HepG2 (cell line): Measurements from ENCODE around the gene KRT12. TPM values are rescaled to one million over a fixed set of nuclear protein-coding genes. Genes with fewer than 3 reads are reported as not detected.

Experiments used
- HMGXB4 ChIP-seq, 2 experiments: sonication (generic) in 1 of 2; formaldehyde crosslinking in 1 of 2; IDR thresholded peaks; 2 replicates each; pipeline versions ENCODE4 v1.4.0 to v1.6.1; 2018 to 2020; ENCODE audit warnings: missing genetic modification reagents in 2 of 2, borderline replicate concordance in 1 of 2, low read depth in 1 of 2, mild to moderate bottlenecking in 1 of 2, missing biosample characterization in 1 of 2
- MBNL3 ChIP-seq: fragments of 250-450 bp; sonication (Bioruptor Pico); conservative IDR thresholded peaks from 2 replicates; pipeline ENCODE4 v1.8.0; 2022; ENCODE audit warnings: mild to moderate bottlenecking, inconsistent platforms
- POLR2AphosphoS5 ChIP-seq: IDR thresholded peaks from 2 replicates; pipeline ENCODE4 v1.6.1; 2012; ENCODE audit warnings: low read depth, low read length
- PRDM10 ChIP-seq: sonication (generic); formaldehyde crosslinking; IDR thresholded peaks from 2 replicates; pipeline ENCODE4 v1.4.0; 2020; ENCODE audit warnings: low read depth, missing genetic modification reagents
- SP2 ChIP-seq: sonication (generic); formaldehyde crosslinking; IDR thresholded peaks from 2 replicates; pipeline ENCODE4 v1.5.1; 2020; ENCODE audit warnings: mild to moderate bottlenecking, missing genetic modification reagents
- ZBED4 ChIP-seq: sonication (generic); formaldehyde crosslinking; IDR thresholded peaks from 2 replicates; pipeline ENCODE4 v1.4.0; 2020; ENCODE audit warnings: missing genetic modification reagents, borderline replicate concordance
- ZBTB4 ChIP-seq: sonication (generic); formaldehyde crosslinking; IDR thresholded peaks from 2 replicates; pipeline ENCODE4 v1.4.0; 2020; ENCODE audit warnings: missing genetic modification reagents, mild to moderate bottlenecking, borderline replicate concordance
- ZFP41 ChIP-seq: sonication (generic); formaldehyde crosslinking; IDR thresholded peaks from 2 replicates; pipeline ENCODE4 v1.4.0; 2020; ENCODE audit warnings: mild to moderate bottlenecking, missing genetic modification reagents, borderline replicate concordance
- ZNF446 ChIP-seq: sonication (generic); formaldehyde crosslinking; IDR thresholded peaks from 2 replicates; pipeline ENCODE4 v1.5.0; 2020; ENCODE audit warnings: mild to moderate bottlenecking, missing genetic modification reagents
- ZNF605 ChIP-seq: sonication (generic); formaldehyde crosslinking; IDR thresholded peaks from 2 replicates; pipeline ENCODE4 v1.8.0; 2022; ENCODE audit warnings: mild to moderate bottlenecking, missing genetic modification reagents
- ZNF800 ChIP-seq: sonication (generic); formaldehyde crosslinking; IDR thresholded peaks from 2 replicates; pipeline ENCODE4 v1.4.0; 2020; ENCODE audit warnings: missing genetic modification reagents
- polyA plus RNA-seq, 8 experiments: library from polyadenylated mRNA; depleted of rRNA in 3 of 8; stranded (reverse) in 7 of 8; unstranded in 1 of 8; fragments of >200 nt; fragmentation: Illumina TruSeq in 4 of 8; extraction: Trizol in 4 of 8; gene quantifications; 2 replicates each; pipeline versions ENCODE4 v1.2.1 to v1.2.3, GENCODE V29; 2011 to 2016; ENCODE audit warnings: low read depth in 4 of 8, missing spikeins in 1 of 8, mixed read lengths in 1 of 8; ENCODE audit not compliant: insufficient read depth in 1 of 8
- total RNA-seq, 5 experiments: library from RNA; depleted of rRNA; stranded (reverse); fragments of >200 nt; fragmentation: Illumina TruSeq; extraction: Trizol; gene quantifications; 2 replicates each; pipeline ENCODE4 v1.2.3, GENCODE V29; 2016; ENCODE audit warnings: low read depth in 1 of 5

Gene KRT12
- total and polyA plus RNA-seq, 2 of the 13 experiments (the other 11 are each of a cell fraction or from before 2014, with no cell fraction given) = 0.07 to 0.09 TPM

- TF ChIP-seq ZBTB4 (CRISPR knock-in tag) (no peak), SP2 (CRISPR knock-in tag) (no peak), POLR2AphosphoS5 (no peak), MBNL3 (CRISPR knock-in tag) (no peak), ZNF800 (CRISPR knock-in tag) (no peak), ZBED4 (no peak), HMGXB4 (CRISPR knock-in tag; IDR thresholded peaks at IDR 0.05; ENCODE audit: borderline replicate concordance in 1 of 2, low read depth in 1 of 2) (no peak), ZNF446 (no peak), PRDM10 (CRISPR knock-in tag) (no peak), ZNF605 (CRISPR knock-in tag) (no peak), ZFP41 (CRISPR knock-in tag) (no peak)
These were observed 48.2 kb upstream of the KRT12 start (continued) for GRCh38 chr17:40915199-40915661.
